ENCODE measurements around the gene TNFAIP3. TPM values are rescaled to one million over a fixed set of nuclear protein-coding genes. Genes with fewer than 3 reads are reported as not detected.

The TNFAIP3 gene
- total and polyA plus RNA-seq, 8 donors: 7.8 to 77.0 (median 12.4) TPM

- TF ChIP-seq POLR2AphosphoS5 (IDR thresholded peaks at IDR 0.05) (no peak), EP300 (IDR thresholded peaks at IDR 0.05) (no peak), CTCF (IDR thresholded peaks at IDR 0.05) (no peak), POLR2A (IDR thresholded peaks at IDR 0.05) (no peak)
- H3K27me3 ChIP-seq: no peaks in the 10 kb centered on the region
- 81 to 86% (median 84%) methylated on average over 8 of the region's 8 CpGs for WGBS, 5 donors
- no peak overlapping the region for H3K27ac ChIP-seq
- H3K4me3 ChIP-seq: no peak overlapping the region
- no peaks in the 10 kb centered on the region for H3K9me3 ChIP-seq
- H3K4me1 ChIP-seq: no peaks in the 10 kb centered on the region
- intact Hi-C loops (cut with DNase I; ENCODE audit: low total_unique reads): no loop called here
- no peak for DNase-seq
- H3K36me3 ChIP-seq: no peaks in the 10 kb centered on the region
These were observed 53.0 kb downstream of the TNFAIP3 start for GRCh38 chr6:137919837-137920730.

GRCh38 chr6:137921823-137922222, 54.8 kb downstream of the TNFAIP3 start:
- no peak for DNase-seq

GRCh38 chr6:137923866-137924653, 57.0 kb downstream of the TNFAIP3 start:
- no peaks in the 10 kb centered on the region for H3K36me3 ChIP-seq
- H3K4me3 ChIP-seq: no peak overlapping the region
- no peaks in the 10 kb centered on the region for H3K9me3 ChIP-seq
- no peak overlapping the region for H3K27ac ChIP-seq
- intact Hi-C loops (cut with DNase I; ENCODE audit: low total_unique reads): no loop called here
- no peak for DNase-seq
- H3K4me1 ChIP-seq: peaks cover 0 to 29% (median 7%) of the 10 kb centered on the region in 4 donors
- no peaks in the 10 kb centered on the region for H3K27me3 ChIP-seq
- 73 to 88% (median 77%) methylated on average over 4 of the region's 4 CpGs for WGBS, 5 donors
- TF ChIP-seq POLR2A (IDR thresholded peaks at IDR 0.05) (no peak), CTCF (IDR thresholded peaks at IDR 0.05) (no peak), POLR2AphosphoS5 (IDR thresholded peaks at IDR 0.05) (no peak), EP300 (IDR thresholded peaks at IDR 0.05) (no peak)

More at GRCh38 chr6:137921823-137922222, 54.8 kb downstream of the TNFAIP3 start:
- Histone ChIP-seq H3K27me3 (no peaks in the 10 kb centered on the region), H3K36me3 (no peaks in the 10 kb centered on the region), H3K27ac (no peak overlapping the region), H3K4me1 (peaks cover 0 to 13% (median 4%) of the 10 kb centered on the region in 4 donors), H3K9me3 (no peaks in the 10 kb centered on the region), H3K4me3 (no peak overlapping the region)
- intact Hi-C loops (cut with DNase I; ENCODE audit: low total_unique reads): no loop called here
- WGBS, 5 donors: 80 to 86% (median 83%) methylated on average over 5 of the region's 5 CpGs
- TF ChIP-seq POLR2AphosphoS5 (IDR thresholded peaks at IDR 0.05) (no peak), EP300 (IDR thresholded peaks at IDR 0.05) (no peak), CTCF (IDR thresholded peaks at IDR 0.05) (no peak), POLR2A (IDR thresholded peaks at IDR 0.05) (no peak)

- H3K27me3 ChIP-seq: no peaks in the 10 kb centered on the region
- TF ChIP-seq EP300 (IDR thresholded peaks at IDR 0.05) (no peak), POLR2A (IDR thresholded peaks at IDR 0.05) (no peak), POLR2AphosphoS5 (IDR thresholded peaks at IDR 0.05) (no peak), CTCF (IDR thresholded peaks at IDR 0.05) (no peak)
- H3K27ac ChIP-seq: no peak overlapping the region
- no peak overlapping the region for H3K4me3 ChIP-seq
- no peaks in the 10 kb centered on the region for H3K36me3 ChIP-seq
- DNase-seq: no peak
- intact Hi-C loops (cut with DNase I; ENCODE audit: low total_unique reads): no loop called here
- WGBS, 5 donors: 76 to 95% (median 91%) methylated on average over 12 of the region's 12 CpGs
- H3K4me1 ChIP-seq: peaks cover 0 to 29% (median 7%) of the 10 kb centered on the region in 4 donors
- no peaks in the 10 kb centered on the region for H3K9me3 ChIP-seq
These were observed 58.2 kb downstream of the TNFAIP3 start for GRCh38 chr6:137925141-137925698.

Data from stomach (tissue), 9 donors.